ENCODE measurements around the gene SELENOI.

- TF ChIP-seq, protein P1, sequence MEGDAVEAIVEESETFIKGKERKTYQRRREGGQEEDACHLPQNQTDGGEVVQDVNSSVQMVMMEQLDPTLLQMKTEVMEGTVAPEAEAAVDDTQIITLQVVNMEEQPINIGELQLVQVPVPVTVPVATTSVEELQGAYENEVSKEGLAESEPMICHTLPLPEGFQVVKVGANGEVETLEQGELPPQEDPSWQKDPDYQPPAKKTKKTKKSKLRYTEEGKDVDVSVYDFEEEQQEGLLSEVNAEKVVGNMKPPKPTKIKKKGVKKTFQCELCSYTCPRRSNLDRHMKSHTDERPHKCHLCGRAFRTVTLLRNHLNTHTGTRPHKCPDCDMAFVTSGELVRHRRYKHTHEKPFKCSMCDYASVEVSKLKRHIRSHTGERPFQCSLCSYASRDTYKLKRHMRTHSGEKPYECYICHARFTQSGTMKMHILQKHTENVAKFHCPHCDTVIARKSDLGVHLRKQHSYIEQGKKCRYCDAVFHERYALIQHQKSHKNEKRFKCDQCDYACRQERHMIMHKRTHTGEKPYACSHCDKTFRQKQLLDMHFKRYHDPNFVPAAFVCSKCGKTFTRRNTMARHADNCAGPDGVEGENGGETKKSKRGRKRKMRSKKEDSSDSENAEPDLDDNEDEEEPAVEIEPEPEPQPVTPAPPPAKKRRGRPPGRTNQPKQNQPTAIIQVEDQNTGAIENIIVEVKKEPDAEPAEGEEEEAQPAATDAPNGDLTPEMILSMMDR (conservative IDR thresholded peaks at IDR 0.05 in 1 of 2, IDR thresholded peaks at IDR 0.05 in 1 of 2; ENCODE audit: extremely low read depth in 1 of 2, insufficient read depth in 1 of 2, low read depth in 1 of 2, low read length in 2 of 2), result no peak
- no peak for TF ChIP-seq EZH2 (IDR thresholded peaks at IDR 0.05; ENCODE audit: borderline replicate concordance, low read length)
Observed at GRCh38 chr2:26345283-26345544, 729 bp upstream of the SELENOI start.

Data from mammary epithelial cell (primary cell).